GM18508 (cell line): ENCODE data around the gene EFCC1.

ENCODE experiments used
- ATAC-seq: cut with Tn5 transposase; IDR thresholded peaks from one replicate; pipeline ENCODE4 v1.9.1; 2021; ENCODE audit warnings: moderate number of reproducible peaks; ENCODE audit not compliant: insufficient read depth, unreplicated experiment

The EFCC1 gene

DNA sequence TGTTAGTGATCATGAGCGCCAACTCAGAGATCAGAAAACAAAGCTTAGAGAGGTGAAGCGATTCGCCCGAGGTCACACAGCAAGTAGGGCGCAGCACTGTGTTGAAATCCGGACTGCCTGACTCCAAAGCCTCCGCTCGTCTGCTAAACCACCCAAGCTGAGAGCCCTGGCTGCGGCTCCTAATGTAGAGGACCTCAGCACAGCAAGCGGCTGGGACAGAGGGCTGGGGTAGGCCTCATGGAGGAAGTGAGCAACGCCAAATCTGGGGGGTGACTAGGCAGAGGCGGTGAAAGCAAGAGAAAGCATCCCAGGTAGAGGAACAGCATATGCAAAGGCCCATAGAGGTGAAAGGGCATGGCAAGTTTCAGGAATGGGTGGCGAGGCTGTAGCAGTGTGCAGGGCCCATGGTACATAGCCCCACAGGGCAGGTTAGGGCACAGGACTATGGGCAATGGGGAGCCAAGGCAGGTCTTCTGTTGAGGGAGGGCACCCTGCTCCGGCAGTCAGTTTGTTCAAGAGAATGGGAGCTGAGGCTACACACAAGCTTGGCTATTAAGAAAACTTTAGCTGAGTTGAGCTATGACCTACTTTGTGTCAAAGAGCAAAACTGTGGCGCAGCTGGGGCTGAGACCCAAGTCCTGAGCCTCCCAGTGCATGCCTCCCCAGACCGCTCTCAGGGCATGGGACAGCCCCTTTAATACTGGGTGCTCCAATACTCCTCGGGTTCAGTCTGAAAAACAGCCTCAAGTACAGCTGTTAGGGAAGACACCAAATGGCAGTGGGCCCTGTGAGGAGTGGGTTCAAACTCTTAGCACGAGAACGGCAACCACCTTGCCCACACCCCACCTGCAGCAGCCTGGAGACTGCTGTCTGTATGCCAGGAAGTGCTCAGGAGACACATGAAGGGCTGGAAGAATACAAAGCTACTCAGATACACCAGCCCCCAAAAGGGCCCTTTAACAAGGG is 6.2 kb upstream of the EFCC1 start:
- ATAC-seq: no peak

DNA sequence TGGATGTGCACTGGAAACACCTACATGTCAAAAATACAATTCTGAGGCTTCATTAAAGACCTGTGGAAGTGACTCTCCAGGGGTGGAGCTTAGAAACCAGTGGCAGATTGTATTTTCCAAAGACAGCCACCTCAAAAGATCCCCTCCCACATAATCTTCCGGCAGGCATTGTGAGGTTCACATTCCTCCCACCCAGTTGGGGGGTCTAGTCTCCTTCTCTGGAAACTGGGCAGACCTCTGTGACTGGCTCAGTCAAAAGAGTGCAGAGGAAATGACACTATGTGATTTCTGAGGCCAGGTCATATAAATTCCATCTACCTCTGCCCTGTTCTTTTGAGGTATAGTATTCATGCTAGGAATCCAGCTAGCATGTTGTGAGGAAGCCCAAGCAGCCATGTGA is 5.4 kb upstream of the EFCC1 start:
- no peak for ATAC-seq

DNA sequence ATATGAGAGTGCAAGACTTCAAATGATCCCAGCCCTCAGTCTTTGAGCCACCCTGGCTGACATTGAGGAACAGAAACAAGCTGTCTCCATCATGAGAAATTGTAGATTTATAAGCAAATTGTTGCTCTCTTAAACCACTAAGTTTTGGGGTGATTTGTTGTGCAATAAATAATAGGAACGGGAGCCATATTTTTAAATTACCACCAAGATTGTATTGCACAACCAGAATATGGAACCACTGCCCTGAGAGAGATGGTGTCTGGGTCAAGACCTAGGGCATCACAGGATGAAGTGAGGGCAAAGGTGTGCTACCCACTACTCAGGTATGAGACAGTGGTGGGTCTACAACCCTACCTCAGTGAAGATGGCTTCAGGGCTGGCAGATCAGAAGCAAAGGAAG is 4.9 kb upstream of the EFCC1 start:
- no peak for ATAC-seq

DNA sequence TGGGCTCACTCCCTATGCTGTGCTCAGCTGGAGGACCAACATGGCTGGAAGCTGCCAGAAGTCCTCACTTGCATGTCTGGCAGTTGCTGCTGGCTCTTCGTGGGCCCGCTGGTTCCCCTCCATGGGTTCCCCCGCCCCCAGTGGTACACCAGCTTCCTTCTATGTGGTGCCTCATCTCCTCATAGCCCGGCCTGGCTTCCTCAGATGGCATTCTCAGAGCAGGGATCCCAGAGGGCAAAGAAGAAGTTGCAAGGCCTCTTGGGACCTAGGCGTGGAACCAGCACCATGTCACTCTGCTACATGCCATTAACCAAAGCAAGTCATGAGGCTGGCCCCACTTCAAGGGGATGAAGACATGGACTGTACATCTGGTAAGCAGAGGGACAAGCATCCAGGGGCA is 4.4 kb upstream of the EFCC1 start:
- ATAC-seq: no peak

DNA sequence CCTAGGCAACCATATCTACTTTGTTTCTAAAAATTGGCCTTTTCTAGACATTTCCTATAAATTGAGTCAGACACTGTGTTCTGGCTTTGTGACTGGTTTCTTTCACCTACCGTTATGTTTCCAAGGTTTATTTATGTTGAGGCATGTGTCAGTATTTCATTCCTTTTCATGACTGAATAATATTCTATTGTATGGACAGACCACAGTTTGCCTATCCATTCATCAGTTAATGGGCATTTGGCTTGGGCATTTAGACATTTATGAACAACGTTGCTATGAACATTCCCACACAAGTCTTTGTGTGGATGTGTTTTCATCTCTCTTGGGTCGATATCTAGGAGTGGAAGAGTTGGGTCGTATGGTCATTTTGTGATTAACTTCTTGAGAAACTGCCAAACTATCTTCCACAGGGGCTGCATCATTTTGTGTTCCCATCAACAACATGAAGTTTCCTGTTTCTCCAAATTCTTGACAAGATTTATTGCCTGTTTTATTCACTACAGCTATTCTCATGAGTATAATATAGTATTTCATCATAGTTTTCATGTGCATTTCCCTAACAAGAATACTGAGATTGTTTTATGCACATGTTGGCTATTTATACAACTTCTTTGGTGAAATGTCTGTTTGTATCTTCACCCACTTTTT is 3.5 kb upstream of the EFCC1 start:
- no peak for ATAC-seq

DNA sequence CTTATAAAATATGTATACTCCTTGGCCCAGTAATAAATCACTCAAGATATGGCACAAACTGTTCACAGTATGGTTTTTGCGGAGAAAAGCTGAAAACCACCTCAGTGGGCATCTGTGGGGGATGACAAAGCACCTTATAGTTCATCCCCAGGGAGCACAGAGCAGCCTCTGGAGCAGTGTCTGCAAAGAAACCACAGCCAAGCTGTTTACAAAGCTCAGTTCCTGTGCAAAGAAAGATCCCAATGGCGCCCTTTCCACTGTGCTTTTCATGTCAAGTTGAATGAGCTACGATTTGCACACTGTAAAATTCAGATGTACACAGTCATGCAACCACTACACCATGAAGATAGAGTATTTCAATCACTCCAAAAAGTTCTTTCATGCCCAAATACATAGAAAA is 2.5 kb upstream of the EFCC1 start:
- no peak for ATAC-seq

DNA sequence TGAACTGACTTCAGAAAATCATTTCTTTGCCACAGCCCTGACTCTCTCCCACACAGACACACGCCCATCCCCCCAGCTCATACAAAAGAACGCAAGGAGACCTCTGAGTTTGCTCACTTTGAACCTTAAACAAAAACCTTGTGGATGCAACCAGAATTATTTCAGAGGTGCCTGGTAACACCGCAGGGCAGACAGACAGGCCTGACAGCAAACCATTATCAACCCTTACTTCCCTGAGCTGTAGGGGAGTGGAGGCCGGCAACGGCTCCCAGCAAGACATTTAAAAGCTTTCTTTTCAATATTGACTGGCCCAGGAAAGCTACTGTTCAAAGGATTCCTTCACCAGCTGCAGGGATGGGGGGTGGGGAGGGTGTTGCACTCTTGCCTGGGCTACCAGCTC is 2.0 kb upstream of the EFCC1 start:
- ATAC-seq: no peak

DNA sequence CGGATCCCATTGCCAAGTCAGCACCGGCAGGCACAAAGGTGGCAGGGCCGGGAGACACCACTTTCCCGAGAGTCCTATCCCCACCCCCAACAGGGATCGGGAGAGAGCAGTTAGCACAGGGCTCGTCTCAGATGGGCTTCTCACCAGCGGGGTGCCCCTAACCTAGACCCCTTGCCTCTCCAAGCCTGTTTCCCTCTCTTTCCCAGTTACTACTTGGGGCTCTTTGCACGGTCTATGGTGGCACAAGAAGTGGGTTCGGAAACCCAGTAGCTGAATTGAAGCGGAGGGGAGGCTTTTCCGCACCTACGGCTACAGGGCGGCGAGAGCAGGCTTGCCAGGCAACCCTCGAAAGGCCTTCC is 383 bp upstream of the EFCC1 start:
- ATAC-seq: no peak

DNA sequence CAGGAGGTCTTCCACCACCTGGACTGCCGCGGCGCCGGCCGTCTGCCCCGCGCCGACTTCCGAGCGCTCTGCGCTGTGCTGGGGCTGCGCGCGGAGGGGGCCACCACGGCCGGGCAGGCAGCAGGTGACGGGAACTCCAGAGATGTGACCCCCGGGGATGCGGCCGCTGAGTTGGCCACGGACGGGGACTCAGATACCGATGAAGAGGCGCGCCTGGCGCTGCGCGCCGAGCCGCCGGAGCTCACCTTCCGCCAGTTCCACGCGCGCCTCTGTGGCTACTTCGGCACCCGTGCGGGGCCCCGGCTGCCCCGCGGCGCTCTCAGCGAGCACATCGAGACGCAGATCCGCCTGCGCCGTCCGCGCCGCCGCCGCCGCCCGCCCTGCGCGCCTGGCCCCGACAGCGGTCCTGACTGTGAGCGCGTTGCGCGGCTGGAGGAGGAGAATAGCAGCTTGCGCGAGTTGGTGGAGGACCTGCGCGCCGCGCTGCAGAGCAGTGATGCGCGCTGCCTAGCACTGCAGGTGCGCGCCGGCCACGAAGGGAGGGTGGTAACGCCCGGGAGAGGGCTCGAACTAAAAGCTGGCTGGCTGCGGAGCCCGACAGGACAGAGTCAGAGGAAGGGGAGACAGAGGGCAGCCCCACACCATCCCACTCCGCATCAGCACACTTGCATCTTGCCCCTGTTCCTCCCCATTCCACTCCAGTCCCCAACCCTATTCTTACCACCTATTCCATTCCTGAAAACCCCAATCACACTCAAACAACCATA is 885 bp downstream of the EFCC1 start:
- ATAC-seq: no peak

DNA sequence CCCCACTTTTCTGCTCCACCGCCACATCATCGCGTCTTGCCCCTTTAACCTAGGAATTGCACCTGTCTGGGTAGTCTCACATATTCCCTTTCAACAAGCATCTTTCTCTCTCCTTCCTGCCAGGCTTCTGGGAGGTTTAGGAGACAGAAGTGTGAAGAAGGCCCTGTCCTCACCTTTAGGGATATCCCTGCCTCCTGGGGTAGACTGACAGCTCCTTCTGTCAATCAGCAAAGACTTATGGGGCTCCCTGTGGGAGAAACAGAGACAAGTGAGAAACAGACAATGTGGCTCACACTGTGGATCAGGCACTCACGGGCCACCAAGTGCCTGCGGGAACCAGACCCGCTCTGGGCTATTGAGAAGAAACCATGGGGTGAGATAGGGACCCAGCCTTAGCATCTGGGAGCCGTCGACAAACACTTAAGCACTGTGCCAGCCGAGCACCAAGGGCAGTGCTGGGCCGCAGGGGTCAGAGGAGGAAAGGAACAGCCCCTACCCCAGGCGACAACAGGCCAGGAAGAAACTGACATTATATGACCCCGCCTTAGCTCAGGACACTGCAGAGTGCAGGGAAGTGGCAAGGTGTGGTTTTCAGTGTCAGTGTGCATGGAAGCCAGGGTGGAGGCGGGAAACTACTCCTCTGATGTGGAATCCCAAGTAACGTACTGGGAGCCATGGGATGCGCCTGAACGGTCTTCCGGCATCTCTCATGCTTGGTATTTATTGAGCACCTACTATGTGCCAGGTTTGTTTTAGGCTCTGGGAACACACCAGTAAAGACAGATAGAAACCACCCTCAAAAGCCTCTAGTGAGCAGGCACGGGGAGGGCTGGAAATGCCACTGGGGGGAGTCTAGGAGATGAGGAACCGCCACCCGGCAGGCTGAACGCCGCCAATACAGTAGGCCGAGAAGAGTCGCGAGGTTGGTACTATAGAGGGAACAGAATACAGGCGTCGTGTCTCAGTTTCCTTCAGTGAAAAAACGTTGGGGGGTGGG is 1.8 kb downstream of the EFCC1 start:
- no peak for ATAC-seq

DNA sequence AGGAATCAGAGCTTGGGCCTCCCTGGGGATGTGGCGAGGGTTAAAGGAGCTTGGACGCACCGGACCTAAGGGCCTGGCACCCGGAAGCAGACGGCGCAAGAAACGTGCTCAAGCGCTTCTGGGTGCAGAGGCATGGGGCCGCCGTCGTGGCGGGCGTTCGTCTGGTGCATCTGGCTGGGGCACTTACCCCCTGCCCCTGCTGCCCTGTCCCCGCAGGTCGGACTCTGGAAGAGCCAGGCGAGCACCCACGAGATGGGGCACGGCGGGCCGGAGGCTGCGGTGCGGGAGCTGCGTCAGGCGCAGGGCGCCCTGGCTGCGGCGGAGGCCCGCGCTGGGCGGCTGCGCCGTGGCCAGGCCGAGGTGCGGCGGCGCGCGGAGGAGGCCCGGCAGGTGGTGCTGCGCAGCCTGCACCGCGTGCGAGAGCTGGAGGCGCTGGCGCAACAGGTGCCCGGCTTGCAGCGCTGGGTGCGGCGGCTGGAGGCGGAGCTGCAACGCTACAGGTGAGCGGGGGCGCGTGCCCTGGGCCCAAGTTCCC is 2.5 kb downstream of the EFCC1 start:
- ATAC-seq: no peak

DNA sequence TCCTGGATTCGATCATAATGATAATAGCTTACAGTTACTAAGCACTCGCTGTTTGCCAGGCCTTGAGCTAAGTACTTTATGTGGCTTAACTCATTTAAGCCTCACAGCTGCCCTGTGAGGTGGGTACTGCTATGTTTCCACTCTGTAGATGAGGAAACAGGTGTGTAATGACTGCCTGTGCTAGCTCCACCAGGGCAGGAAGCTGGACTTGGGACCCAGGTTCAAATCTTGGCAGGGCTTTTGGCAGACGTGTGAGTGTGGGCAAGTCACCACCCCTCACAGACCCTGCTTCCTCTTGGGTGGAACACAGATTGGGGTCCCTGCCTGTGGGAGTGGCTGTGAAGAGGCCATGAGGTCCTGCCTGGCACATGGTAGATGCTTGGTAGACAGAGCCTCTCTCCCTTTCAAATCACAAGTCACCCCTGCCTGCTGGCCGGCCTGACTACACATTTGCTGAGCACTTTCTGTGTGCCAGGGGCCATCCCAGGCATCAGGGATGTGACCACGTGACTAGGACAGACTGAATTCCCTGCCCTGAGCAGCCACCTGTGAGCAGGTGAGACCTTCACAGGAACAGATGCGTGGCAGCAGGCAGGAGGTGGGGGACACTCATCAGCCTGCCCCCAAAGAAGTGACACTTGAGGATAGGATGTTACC is 3.7 kb downstream of the EFCC1 start:
- ATAC-seq: no peak

DNA sequence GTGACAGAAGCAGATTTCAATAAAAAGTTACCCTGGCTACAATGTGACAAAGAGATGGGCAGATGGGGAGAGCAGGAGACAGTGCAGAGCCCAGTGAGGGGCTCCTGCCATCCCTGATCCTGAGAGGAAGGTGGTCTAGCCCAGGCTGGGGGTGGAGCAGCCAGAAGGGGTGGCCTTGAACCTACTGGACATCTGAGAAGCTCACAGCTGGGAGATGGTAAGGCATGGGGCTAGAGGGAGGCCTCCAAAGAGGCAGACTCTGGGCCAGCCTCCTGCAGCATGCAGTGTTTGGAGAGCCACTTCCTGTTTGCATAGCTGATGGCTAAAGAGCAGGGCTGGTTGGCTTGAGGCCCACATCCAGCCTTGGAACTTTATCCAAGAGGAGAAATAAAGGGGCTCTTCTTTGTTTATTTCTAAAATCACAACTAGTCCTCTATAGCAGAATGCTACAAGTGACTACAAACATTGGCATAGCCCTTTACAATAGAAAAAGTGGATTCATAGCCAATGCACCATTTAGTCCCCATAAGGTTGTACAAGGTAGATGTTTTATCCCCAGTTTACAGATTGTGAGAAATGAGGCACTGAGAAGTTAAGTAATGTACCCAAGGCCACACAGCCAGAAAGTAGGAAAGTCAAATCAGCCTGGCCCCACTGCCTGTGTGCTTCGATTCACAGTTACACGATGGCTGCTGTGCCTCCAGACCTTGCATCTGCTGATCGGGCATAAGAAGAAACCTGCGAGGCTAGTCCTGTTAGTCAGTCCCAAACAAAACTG is 4.6 kb downstream of the EFCC1 start:
- ATAC-seq: no peak

DNA sequence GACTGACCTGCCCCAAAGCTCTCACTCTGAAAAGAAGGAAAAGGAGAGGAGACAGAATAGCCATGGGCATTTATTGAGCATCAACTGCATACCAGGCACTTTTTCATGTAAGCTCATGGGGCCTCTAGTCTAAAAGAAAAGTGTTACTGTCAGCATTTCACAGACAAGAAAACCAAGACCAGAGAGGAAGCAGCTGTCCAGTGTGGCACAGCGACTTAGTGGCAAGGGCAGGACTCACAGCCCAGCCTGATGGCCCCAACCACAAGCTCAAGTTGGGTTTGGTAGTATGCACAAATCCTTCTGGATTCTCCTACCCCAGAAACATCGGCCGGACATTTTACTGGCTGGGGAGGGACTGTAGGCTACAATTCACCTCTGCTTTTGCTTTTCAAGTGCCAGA is 5.8 kb downstream of the EFCC1 start:
- no peak for ATAC-seq

DNA sequence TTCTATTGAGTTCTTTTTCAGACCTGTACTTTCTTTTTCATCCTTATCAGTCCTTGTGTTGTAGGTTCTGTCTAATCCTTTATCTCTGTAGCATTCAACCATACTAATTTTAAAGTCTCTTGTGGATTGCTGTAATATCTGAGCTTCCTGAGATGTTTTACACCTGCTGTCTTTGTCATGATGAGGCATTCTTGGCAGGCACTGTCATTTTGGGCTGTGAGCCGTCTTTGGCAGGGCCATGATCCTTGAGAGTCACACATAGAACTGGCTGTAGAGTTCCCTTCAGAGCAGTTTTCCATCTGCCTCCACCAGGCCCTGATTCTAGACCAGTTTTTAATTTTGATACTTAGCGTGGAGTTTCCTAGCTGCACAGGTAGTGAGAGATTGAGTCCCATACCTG is 6.7 kb downstream of the EFCC1 start:
- no peak for ATAC-seq

DNA sequence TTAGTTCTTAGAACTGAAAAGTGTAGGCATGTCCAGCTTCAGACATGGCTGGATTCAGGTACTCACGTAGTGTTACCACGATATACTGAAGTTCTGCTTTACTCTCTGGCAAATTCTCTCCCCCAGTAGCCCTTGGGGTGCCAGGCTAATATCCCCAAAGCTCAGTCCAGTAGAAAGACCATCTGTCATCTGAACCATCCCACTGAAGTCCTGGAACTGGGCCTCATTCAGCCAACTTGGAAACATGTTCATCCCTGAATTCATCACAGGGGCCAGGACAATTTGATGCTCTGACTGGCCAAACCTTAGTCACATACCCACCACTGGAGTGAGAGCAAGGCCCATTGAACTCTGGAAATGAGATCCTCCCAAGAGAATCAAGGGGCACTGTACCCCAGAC is 8.2 kb downstream of the EFCC1 start:
- no peak for ATAC-seq

DNA sequence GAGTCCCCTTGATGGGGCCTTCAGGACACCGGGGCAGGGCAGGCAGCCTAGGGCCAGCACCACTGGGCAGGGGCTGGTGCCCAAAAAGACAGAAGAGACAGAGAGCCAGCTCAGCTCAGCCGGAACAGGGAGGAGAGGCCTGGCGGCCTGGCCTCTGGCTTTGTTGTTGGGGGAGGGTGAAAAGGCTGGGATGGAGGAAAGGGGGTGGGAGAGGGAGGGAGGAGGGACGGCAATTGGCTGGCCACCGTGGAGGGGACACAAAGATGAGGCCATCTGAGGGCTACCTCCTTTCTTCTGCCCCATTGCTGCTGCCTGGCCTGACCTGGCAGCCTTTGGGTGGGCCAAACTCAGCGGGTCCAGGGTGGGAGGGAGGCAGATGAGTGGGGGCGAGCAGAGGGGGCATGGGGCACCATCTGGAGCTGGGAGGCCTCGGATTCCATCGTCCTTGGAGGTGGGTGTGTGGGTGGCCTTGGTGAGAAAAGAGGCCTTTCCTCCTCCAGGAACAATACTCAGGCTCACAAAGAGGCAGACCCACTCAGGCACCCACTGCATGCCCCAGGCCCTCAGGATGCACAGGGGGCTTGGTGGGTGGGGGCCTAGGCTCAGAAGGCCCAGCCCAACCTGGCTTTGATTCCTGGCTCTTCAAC is 9.3 kb downstream of the EFCC1 start:
- no peak for ATAC-seq

DNA sequence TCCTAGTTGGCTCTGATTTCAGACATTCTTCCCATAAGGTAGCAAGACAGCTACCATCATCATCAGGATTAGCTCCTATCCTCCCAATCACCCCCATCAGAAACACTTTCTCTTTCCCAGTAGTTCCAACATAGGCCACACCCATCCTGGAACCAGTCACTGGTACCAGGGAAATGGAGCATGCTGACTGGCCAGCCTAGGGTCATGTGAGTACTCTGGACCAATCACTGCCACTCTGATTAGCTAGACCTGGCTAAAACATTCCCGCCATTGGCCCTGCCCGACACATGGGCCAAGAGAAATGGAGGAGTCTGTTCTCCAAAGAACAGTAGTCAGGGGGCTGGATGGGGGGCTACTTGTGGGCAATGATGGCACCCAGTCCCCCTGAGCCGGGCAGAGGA is 12.4 kb downstream of the EFCC1 start:
- no peak for ATAC-seq
